Testis (tissue), 2 donors: ENCODE measurements around the gene CACNB2.
"Not testable (repeated sequence)": the region's sequence is repeated elsewhere in the genome, so short reads cannot be mapped to it uniquely, and the experiment has no call there.

Experiments used
- POLR2A ChIP-seq: fragments of 450-650 bp; IDR thresholded peaks from one replicate; pipeline ENCODE4 v1.6.1; 2017; ENCODE audit warnings: antibody characterized with exemption, mild to moderate bottlenecking, moderate library complexity
- TF ChIP-seq, protein P1 (sequence below), 3 experiments: fragments of 450-650 bp in 2 of 3; fragments of 200-600 bp in 1 of 3; sonication (generic) in 1 of 3; IDR thresholded peaks; one replicate each; pipeline ENCODE4 v1.5.1; 2016 to 2019; ENCODE audit warnings: antibody characterized with exemption in 3 of 3, mild to moderate bottlenecking in 2 of 3, moderate library complexity in 1 of 3

DNA sequence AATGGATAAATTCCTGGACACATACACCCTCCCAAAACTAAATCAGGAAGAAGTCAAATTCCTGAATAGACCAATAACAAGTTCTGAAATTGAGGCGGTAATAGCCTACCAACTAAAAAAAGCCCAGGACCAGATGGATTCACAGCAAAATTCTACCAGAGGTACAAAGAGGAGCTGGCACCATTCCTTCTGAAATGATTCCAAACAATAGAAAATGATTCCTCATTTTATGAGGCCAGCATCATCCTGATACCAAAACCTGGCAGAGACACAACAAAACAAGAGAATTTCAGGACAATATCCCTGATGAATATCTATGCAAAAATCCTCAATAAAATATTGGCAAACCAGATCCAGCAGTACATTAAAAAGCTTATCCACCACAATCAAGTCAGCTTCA is 450.9 kb downstream of the CACNB2 start:
- TF ChIP-seq, protein P1, sequence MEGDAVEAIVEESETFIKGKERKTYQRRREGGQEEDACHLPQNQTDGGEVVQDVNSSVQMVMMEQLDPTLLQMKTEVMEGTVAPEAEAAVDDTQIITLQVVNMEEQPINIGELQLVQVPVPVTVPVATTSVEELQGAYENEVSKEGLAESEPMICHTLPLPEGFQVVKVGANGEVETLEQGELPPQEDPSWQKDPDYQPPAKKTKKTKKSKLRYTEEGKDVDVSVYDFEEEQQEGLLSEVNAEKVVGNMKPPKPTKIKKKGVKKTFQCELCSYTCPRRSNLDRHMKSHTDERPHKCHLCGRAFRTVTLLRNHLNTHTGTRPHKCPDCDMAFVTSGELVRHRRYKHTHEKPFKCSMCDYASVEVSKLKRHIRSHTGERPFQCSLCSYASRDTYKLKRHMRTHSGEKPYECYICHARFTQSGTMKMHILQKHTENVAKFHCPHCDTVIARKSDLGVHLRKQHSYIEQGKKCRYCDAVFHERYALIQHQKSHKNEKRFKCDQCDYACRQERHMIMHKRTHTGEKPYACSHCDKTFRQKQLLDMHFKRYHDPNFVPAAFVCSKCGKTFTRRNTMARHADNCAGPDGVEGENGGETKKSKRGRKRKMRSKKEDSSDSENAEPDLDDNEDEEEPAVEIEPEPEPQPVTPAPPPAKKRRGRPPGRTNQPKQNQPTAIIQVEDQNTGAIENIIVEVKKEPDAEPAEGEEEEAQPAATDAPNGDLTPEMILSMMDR (IDR thresholded peaks at IDR 0.05), result not testable (repeated sequence)
- not testable (repeated sequence) for TF ChIP-seq POLR2A
